Spleen (tissue), 7 donors: ENCODE data around the gene MSI2.

Source experiments
- POLR2A ChIP-seq, 3 donors: fragments of 450-650 bp; IDR thresholded peaks; one replicate each; pipeline ENCODE4 v1.5.1; 2017; ENCODE audit warnings: antibody characterized with exemption in 3 of 3, mild to moderate bottlenecking in 1 of 3
- TF ChIP-seq, protein P1 (sequence below), 11 experiments: fragments of 200-600 bp in 7 of 11; fragments of 450-650 bp in 4 of 11; sonication (generic) in 4 of 11; IDR thresholded peaks in 8 of 11; conservative IDR thresholded peaks in 3 of 11; 1 replicate in 7 of 11; 2 replicates in 4 of 11; pipeline versions ENCODE4 v1.4.0 to v1.8.0; 2016 to 2021; ENCODE audit warnings: antibody characterized with exemption in 11 of 11, inconsistent platforms in 4 of 11, mild to moderate bottlenecking in 1 of 11
- donor health status: DM: no; HTN: no; CAD: no; lungs with moderate emphysema.
- donor health status: DM: no; HTN: no; CAD: no.
- donor health status: DM: no; HTN: no; CAD: no.

- TF ChIP-seq, protein P1, sequence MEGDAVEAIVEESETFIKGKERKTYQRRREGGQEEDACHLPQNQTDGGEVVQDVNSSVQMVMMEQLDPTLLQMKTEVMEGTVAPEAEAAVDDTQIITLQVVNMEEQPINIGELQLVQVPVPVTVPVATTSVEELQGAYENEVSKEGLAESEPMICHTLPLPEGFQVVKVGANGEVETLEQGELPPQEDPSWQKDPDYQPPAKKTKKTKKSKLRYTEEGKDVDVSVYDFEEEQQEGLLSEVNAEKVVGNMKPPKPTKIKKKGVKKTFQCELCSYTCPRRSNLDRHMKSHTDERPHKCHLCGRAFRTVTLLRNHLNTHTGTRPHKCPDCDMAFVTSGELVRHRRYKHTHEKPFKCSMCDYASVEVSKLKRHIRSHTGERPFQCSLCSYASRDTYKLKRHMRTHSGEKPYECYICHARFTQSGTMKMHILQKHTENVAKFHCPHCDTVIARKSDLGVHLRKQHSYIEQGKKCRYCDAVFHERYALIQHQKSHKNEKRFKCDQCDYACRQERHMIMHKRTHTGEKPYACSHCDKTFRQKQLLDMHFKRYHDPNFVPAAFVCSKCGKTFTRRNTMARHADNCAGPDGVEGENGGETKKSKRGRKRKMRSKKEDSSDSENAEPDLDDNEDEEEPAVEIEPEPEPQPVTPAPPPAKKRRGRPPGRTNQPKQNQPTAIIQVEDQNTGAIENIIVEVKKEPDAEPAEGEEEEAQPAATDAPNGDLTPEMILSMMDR (IDR thresholded peaks at IDR 0.05 in 8 of 11, conservative IDR thresholded peaks at IDR 0.05 in 3 of 11): no peak
- TF ChIP-seq POLR2A (IDR thresholded peaks at IDR 0.05): no peak
These were observed 168.5 kb downstream of the MSI2 start for GRCh38 chr17:57424777-57425188.
